Naive thymus-derived CD4-positive, alpha-beta T cell (primary cell): ENCODE results near the gene FYN. TPM values are rescaled to one million over a fixed set of nuclear protein-coding genes. Genes with fewer than 3 reads are reported as not detected.
"Not testable (repeated sequence)": the region's sequence is repeated elsewhere in the genome, so short reads cannot be mapped to it uniquely, and the experiment has no call there.

Experiments used
- ATAC-seq: fragments of 150-1000 bp; cut with Tn5 transposase; 2 replicates; pipeline ENCODE4 v1.10.0; 2021; ENCODE audit warnings: mild to moderate bottlenecking, moderate library complexity
- CTCF ChIA-PET: fragments of 350-600 bp; sonication (Branson Sonifier 250); formaldehyde crosslinking; loops from one replicate; lab custom pipeline; 2021; ENCODE audit warnings: antibody characterized with exemption; lab: Charles Lee
- POLR2A ChIA-PET: fragments of 350-600 bp; sonication (Branson Sonifier 250); formaldehyde crosslinking; loops from one replicate; lab custom pipeline; 2021; ENCODE audit warnings: antibody characterized with exemption, inconsistent platforms; lab: Charles Lee
- DNase-seq, 9 donors: peaks; one replicate each; pipeline versions ENCODE4 v3.0.0 to v3.0.0-alpha.2; 2020 to 2022; ENCODE audit warnings: mixed read lengths in 1 of 9
- H3K27ac ChIP-seq: one replicate; pipeline ENCODE4 v1.7.0; 2013; ENCODE audit warnings: mild to moderate bottlenecking, low read depth, low read length, moderate library complexity
- H3K27me3 ChIP-seq, 2 donors: one replicate each; pipeline ENCODE4 v1.7.0; 2013; ENCODE audit warnings: low read length in 2 of 2, mild to moderate bottlenecking in 2 of 2, moderate library complexity in 2 of 2; ENCODE audit not compliant: control insufficient read depth in 2 of 2, insufficient read depth in 2 of 2
- H3K36me3 ChIP-seq, 3 experiments: 1 replicate in 2 of 3; 2 replicates in 1 of 3; pipeline ENCODE4 v1.7.0; 2013; ENCODE audit warnings: low read length in 3 of 3, mild to moderate bottlenecking in 3 of 3, moderate library complexity in 1 of 3; ENCODE audit not compliant: insufficient read depth in 3 of 3, control insufficient read depth in 2 of 3
- H3K4me1 ChIP-seq, 2 donors: one replicate each; pipeline ENCODE4 v1.7.0; 2013; ENCODE audit warnings: low read length in 2 of 2, mild to moderate bottlenecking in 2 of 2, moderate library complexity in 1 of 2; ENCODE audit not compliant: control insufficient read depth in 2 of 2, insufficient read depth in 2 of 2
- H3K4me3 ChIP-seq: 2 replicates; pipeline ENCODE4 v1.7.0; 2013; ENCODE audit warnings: mild to moderate bottlenecking, low read length
- H3K9me3 ChIP-seq, 3 experiments: 1 replicate in 2 of 3; 2 replicates in 1 of 3; pipeline ENCODE4 v1.7.0; 2013; ENCODE audit warnings: low read length in 3 of 3; ENCODE audit not compliant: control insufficient read depth in 2 of 3
- H3K27ac Mint-ChIP-seq, 9 donors: one replicate each; pipeline ENCODE4 v1.8.0; 2020 to 2022; ENCODE audit warnings: mixed read lengths in 9 of 9, mild to moderate bottlenecking in 8 of 9, moderate library complexity in 5 of 9, inconsistent platforms in 2 of 9
- H3K27me3 Mint-ChIP-seq, 5 donors: one replicate each; pipeline ENCODE4 v1.8.0; 2021 to 2022; ENCODE audit warnings: mixed read lengths in 5 of 5, mild to moderate bottlenecking in 1 of 5
- H3K36me3 Mint-ChIP-seq, 5 donors: one replicate each; pipeline ENCODE4 v1.8.0; 2020 to 2022; ENCODE audit warnings: mixed read lengths in 5 of 5, mild to moderate bottlenecking in 3 of 5, inconsistent platforms in 1 of 5
- H3K4me1 Mint-ChIP-seq, 7 donors: one replicate each; pipeline ENCODE4 v1.8.0; 2020 to 2022; ENCODE audit warnings: mixed read lengths in 7 of 7, mild to moderate bottlenecking in 3 of 7, inconsistent platforms in 1 of 7
- H3K4me3 Mint-ChIP-seq, 10 donors: one replicate each; pipeline ENCODE4 v1.8.0; 2020 to 2022; ENCODE audit warnings: mild to moderate bottlenecking in 10 of 10, mixed read lengths in 10 of 10, moderate library complexity in 6 of 10, inconsistent platforms in 2 of 10
- H3K9me3 Mint-ChIP-seq, 11 donors: one replicate each; pipeline ENCODE4 v1.8.0; 2020 to 2022; ENCODE audit warnings: mixed read lengths in 11 of 11, mild to moderate bottlenecking in 4 of 11, inconsistent platforms in 1 of 11, moderate library complexity in 1 of 11
- intact Hi-C, 2 donors: fragments of 100-400 bp; cut with micrococcal nuclease; formaldehyde crosslinking; loops; one replicate each; pipeline ENCODE4 v1.15.1; 2023
- polyA plus RNA-seq, 2 donors: library from polyadenylated mRNA; unstranded; fragments of 300-500 nt; fragmentation: Illumina TruSeq; gene quantifications; one replicate each; pipeline ENCODE4 v1.2.3, GENCODE V29; 2021
- total RNA-seq, 6 experiments: library from RNA in 5 of 6; stranded (reverse) in 5 of 6; gene quantifications; 1 replicate in 5 of 6; 2 replicates in 1 of 6; pipeline ENCODE4 v1.2.3 and lab custom pipeline; 2021 to 2026

FYN gene
- total and polyA plus RNA-seq, 7 experiments from 2014 or later, result 200 to 720 (median 430) TPM

- peaks cover 83 to 96% of the 10 kb centered on the region in 2 donors for H3K4me1 ChIP-seq
- Mint-ChIP-seq H3K36me3 (peaks cover 0 to 47% (median 6%) of the 10 kb centered on the region in 5 donors), H3K9me3 (peaks cover 0 to 2% (median 0%) of the 10 kb centered on the region in 11 donors), H3K27ac (peak overlapping the region in 5 of 9 donors; percentile 91 to 93 (median 92)), H3K4me3 (peak overlapping the region; percentile 42 to 84 (median 71)), H3K27me3 (no peaks in the 10 kb centered on the region), H3K4me1 (peaks cover 35 to 69% (median 37%) of the 10 kb centered on the region in 7 donors)
- CTCF ChIA-PET, result interaction anchor here (0.7 kb wide), 2 partner anchors 14 to 89 kb away, joined by 3 read pairs; no protein-coding TSS in a partner anchor
- no peaks in the 10 kb centered on the region for H3K9me3 ChIP-seq
- peak overlapping the region; percentile 69 for H3K27ac ChIP-seq
- peak overlapping the region; percentile 3 for H3K4me3 ChIP-seq
- no peaks in the 10 kb centered on the region for H3K36me3 ChIP-seq
- peak; percentile 61 for ATAC-seq
- POLR2A ChIA-PET, result interaction anchor here (0.7 to 1.0 kb wide), 2 partner anchors 25 to 158 kb away, joined by 3 read pairs; no protein-coding TSS in a partner anchor
- intact Hi-C loops, result loop anchor here (1.0 to 10.0 kb wide), 9 partner anchors 8 to 205 kb away; partner anchors contain the start of gene FYN (in 2 of the 2)
- DNase-seq, result peak in 4 of 9 donors; percentile 36 to 63 (median 44)
- no peaks in the 10 kb centered on the region for H3K27me3 ChIP-seq
Measured at GRCh38 chr6:111837641-111838500, 35.4 kb downstream of the FYN start.

DNA sequence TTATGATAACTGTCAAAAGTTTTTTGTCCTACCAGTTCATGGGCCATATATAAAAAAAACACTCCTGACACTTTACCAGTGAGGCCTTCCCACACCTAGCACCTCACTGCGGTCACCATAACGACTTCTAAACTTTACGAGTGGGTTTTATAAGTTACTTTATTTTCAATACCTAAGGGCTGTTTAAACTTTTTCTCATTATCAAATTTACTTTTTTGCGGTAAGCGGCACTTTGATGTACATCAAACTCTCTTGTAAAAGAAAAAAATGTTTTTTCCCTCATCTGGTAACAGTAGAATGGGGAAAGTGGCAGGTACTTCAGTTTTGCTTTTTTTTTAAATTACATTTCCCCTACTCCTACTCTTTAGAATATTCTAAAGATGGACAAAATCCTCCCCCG, 36.2 kb downstream of the FYN start:
- POLR2A ChIA-PET, result no interaction called here
- peak overlapping the region in 5 of 9 donors; percentile 91 to 93 (median 92) for H3K27ac Mint-ChIP-seq
- Histone ChIP-seq H3K27ac (peak overlapping the region; percentile 69), H3K4me1 (peaks cover 78 to 91% of the 10 kb centered on the region in 2 donors), H3K36me3 (no peaks in the 10 kb centered on the region), H3K27me3 (no peaks in the 10 kb centered on the region), H3K9me3 (no peaks in the 10 kb centered on the region), H3K4me3 (peak overlapping the region; percentile 3)
- H3K36me3 Mint-ChIP-seq, result peaks cover 0 to 47% (median 6%) of the 10 kb centered on the region in 5 donors
- H3K4me1 Mint-ChIP-seq, result peaks cover 44 to 72% (median 46%) of the 10 kb centered on the region in 7 donors
- no peaks in the 10 kb centered on the region for H3K27me3 Mint-ChIP-seq
- peak overlapping the region; percentile 42 to 84 (median 71) for H3K4me3 Mint-ChIP-seq
- ATAC-seq, result peak; percentile 70
- DNase-seq, result peak in 7 of 9 donors; percentile 53 to 74 (median 64)
- intact Hi-C loops, result loop anchor here (1.0 to 10.0 kb wide), 6 partner anchors 9 to 206 kb away; partner anchors contain the start of gene FYN (in 1 of the 2)
- CTCF ChIA-PET, result interaction anchor here (0.7 kb wide), 1 partner anchor 13 kb away, joined by 3 read pairs; no protein-coding TSS in a partner anchor
- peaks cover 0 to 2% (median 0%) of the 10 kb centered on the region in 11 donors for H3K9me3 Mint-ChIP-seq

GRCh38 chr6:111835807-111836206, 37.4 kb downstream of the FYN start:
- Mint-ChIP-seq H3K4me3 (peak overlapping the region; percentile 1 to 57 (median 25)), H3K4me1 (peaks cover 55 to 79% (median 58%) of the 10 kb centered on the region in 7 donors), H3K36me3 (peaks cover under 1 to 43% (median 6%) of the 10 kb centered on the region in 5 donors), H3K27ac (peak overlapping the region in 6 of 9 donors; percentile 53 to 87 (median 70)), H3K9me3 (peaks cover 0 to 2% (median 0%) of the 10 kb centered on the region in 11 donors), H3K27me3 (no peaks in the 10 kb centered on the region)
- ATAC-seq, result no peak
- POLR2A ChIA-PET, result interaction anchor here (0.5 to 1.6 kb wide), 2 partner anchors 9 to 1021 kb away, joined by 3 to 4 read pairs; no protein-coding TSS in a partner anchor
- no peak overlapping the region for H3K4me3 ChIP-seq
- CTCF ChIA-PET, result no interaction called here
- H3K36me3 ChIP-seq, result no peaks in the 10 kb centered on the region
- intact Hi-C loops, result loop anchor here (2.0 to 10.0 kb wide), 3 partner anchors 31 to 159 kb away; partner anchors contain the start of gene FYN (in 1 of the 2)
- no peaks in the 10 kb centered on the region for H3K9me3 ChIP-seq
- no peaks in the 10 kb centered on the region for H3K27me3 ChIP-seq
- peaks cover 66 to 79% of the 10 kb centered on the region in 2 donors for H3K4me1 ChIP-seq
- H3K27ac ChIP-seq, result no peak overlapping the region
- DNase-seq, result no peak

- peaks cover 62 to 78% of the 10 kb centered on the region in 2 donors for H3K4me1 ChIP-seq
- CTCF ChIA-PET, DNase-seq, H3K4me3 ChIP-seq, H3K27ac ChIP-seq, H3K9me3 ChIP-seq, H3K27me3 ChIP-seq, ATAC-seq, H3K9me3 Mint-ChIP-seq, H3K36me3 ChIP-seq, H3K27me3 Mint-ChIP-seq: not testable (repeated sequence)
- Mint-ChIP-seq H3K4me1 (peaks cover 59 to 83% (median 62%) of the 10 kb centered on the region in 7 donors), H3K36me3 (peaks cover 4 to 44% (median 6%) of the 10 kb centered on the region in 5 donors), H3K4me3 (peak overlapping the region in 7 of 10 donors; percentile 20 to 57 (median 26)), H3K27ac (peak overlapping the region in 6 of 9 donors; percentile 53 to 87 (median 70))
- intact Hi-C loops, result loop anchor here (5.0 to 10.0 kb wide), 2 partner anchors 37 to 159 kb away; partner anchors contain the start of gene FYN (in 1 of the 2)
- POLR2A ChIA-PET, result interaction anchor here (1.6 kb wide), 1 partner anchor 9 kb away, joined by 4 read pairs; no protein-coding TSS in a partner anchor
Measured at GRCh38 chr6:111835398-111835797, 37.9 kb downstream of the FYN start.

DNA sequence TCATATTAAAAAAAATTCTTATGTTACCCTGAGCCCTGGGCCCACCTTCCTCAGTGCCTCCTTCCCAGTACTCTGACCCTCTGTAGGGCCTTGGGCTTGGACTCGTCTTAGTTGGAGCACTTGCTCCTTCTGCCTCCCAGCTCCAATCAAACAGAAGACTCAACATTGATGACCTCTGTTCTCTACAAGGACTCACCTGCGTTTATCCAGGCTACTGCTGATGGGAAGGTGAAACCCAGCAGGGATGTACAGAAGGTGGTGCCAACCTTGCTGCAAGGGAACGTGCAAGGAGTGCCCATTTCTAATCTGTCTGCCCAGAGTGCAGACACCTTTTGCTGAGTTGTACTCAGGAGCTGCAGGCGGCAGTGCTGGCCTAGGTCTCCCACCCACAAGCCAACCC, 38.9 kb downstream of the FYN start:
- H3K27ac Mint-ChIP-seq, result peak overlapping the region in 4 of 9 donors; percentile 6 to 91 (median 49)
- no peaks in the 10 kb centered on the region for H3K9me3 ChIP-seq
- ChIA-PET CTCF (no interaction called here), POLR2A (interaction anchor here (1.2 kb wide), 1 partner anchor 10 kb away, joined by 3 read pairs; no protein-coding TSS in a partner anchor)
- H3K27ac ChIP-seq, result no peak overlapping the region
- ATAC-seq (no peak), DNase-seq (no peak)
- H3K4me1 ChIP-seq, result peaks cover 52 to 72% of the 10 kb centered on the region in 2 donors
- peak overlapping the region in 5 of 10 donors; percentile 4 to 74 (median 21) for H3K4me3 Mint-ChIP-seq
- H3K36me3 ChIP-seq, result no peaks in the 10 kb centered on the region
- intact Hi-C loops, result loop anchor here (1.0 to 10.0 kb wide), 2 partner anchors 10 to 160 kb away; no protein-coding TSS in a partner anchor
- peaks cover 0 to 2% (median 0%) of the 10 kb centered on the region in 11 donors for H3K9me3 Mint-ChIP-seq
- H3K4me3 ChIP-seq, result no peak overlapping the region
- H3K27me3 Mint-ChIP-seq, result no peaks in the 10 kb centered on the region
- H3K4me1 Mint-ChIP-seq, result peaks cover 64 to 80% (median 72%) of the 10 kb centered on the region in 7 donors
- H3K36me3 Mint-ChIP-seq, result peaks cover 4 to 44% (median 6%) of the 10 kb centered on the region in 5 donors
- no peaks in the 10 kb centered on the region for H3K27me3 ChIP-seq
